ENCODE data around the gene ADM. TPM values are rescaled to one million over a fixed set of nuclear protein-coding genes. Genes with fewer than 3 reads are reported as not detected.

ADM gene
- total RNA-seq, 1 experiment from 2014 or later = 263 TPM

GRCh38 chr11:10331548-10332289 is 26.8 kb downstream of the ADM start:
- BruUV-seq (replicated peaks) = no TSS peak
- CTCF ChIA-PET = no interaction called here
- Histone ChIP-seq H3K4me1 (ENCODE audit: control insufficient read depth, insufficient read depth, low read length) (peaks cover 9% of the 10 kb centered on the region; the same call in 1 of the 2 replicates), H3K36me3 (ENCODE audit: control insufficient read depth, insufficient read depth, low read length) (no peaks in the 10 kb centered on the region), H3K27ac (ENCODE audit: low read length) (no peak overlapping the region), H3K4me3 (ENCODE audit: low read depth in 2 of 2, low read length in 2 of 2) (no peak overlapping the region), H3K27me3 (ENCODE audit: control insufficient read depth, insufficient read depth, low read length) (no peaks in the 10 kb centered on the region), H3K9me3 (ENCODE audit: control insufficient read depth, insufficient read depth, low read depth, low read length) (no peaks in the 10 kb centered on the region)
- in situ Hi-C loops (cut with HindIII; ENCODE audit: low pct_unique_long_range_greater_than_20kb, low sequenced_read_pairs) (no loop called here), intact Hi-C loops (cut with micrococcal nuclease; ENCODE audit: unreplicated experiment) (no loop called here)
- ATAC-seq (no peak), DNase-seq (ENCODE audit: low read depth, low spot score) (no peak)
- POLR2A ChIA-PET = no interaction called here
- TF ChIP-seq REST (IDR thresholded peaks at IDR 0.05; ENCODE audit: insufficient read depth in 1 of 2, low read depth in 2 of 2, low read length in 1 of 2) (no peak), POLR2AphosphoS5 (IDR thresholded peaks at IDR 0.05; ENCODE audit: low read depth, low read length) (no peak), TCF7L2 (IDR thresholded peaks at IDR 0.05; ENCODE audit: low read depth, low read length) (no peak), SIN3A (IDR thresholded peaks at IDR 0.05; ENCODE audit: borderline replicate concordance, insufficient read depth, low read depth, low read length) (no peak)
- TF ChIP-seq, protein P1, sequence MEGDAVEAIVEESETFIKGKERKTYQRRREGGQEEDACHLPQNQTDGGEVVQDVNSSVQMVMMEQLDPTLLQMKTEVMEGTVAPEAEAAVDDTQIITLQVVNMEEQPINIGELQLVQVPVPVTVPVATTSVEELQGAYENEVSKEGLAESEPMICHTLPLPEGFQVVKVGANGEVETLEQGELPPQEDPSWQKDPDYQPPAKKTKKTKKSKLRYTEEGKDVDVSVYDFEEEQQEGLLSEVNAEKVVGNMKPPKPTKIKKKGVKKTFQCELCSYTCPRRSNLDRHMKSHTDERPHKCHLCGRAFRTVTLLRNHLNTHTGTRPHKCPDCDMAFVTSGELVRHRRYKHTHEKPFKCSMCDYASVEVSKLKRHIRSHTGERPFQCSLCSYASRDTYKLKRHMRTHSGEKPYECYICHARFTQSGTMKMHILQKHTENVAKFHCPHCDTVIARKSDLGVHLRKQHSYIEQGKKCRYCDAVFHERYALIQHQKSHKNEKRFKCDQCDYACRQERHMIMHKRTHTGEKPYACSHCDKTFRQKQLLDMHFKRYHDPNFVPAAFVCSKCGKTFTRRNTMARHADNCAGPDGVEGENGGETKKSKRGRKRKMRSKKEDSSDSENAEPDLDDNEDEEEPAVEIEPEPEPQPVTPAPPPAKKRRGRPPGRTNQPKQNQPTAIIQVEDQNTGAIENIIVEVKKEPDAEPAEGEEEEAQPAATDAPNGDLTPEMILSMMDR (IDR thresholded peaks at IDR 0.05) = no peak

DNA sequence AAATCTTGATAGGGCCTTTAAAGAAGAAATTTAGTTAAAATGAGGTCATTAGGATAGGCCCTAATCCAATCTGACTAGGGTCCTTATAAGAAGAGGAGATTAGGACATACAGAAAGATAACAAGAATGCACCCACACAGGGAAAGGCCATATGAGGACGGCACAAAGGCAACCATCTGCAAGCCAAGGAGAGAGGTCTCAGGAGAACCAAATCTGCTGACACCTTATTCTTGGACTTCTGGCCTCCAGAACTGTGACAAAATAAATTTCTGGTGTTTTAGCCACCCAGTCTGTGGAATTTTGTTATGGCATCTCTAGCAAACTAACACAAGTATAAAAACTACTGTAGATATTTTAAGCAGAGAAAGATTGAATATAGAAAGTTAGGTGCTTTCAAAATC is 28.6 kb downstream of the ADM start:
- BruUV-seq (replicated peaks) = no TSS peak
- ATAC-seq (no peak), DNase-seq (ENCODE audit: low read depth, low spot score) (no peak)
- CTCF ChIA-PET = no interaction called here
- Histone ChIP-seq H3K4me3 (ENCODE audit: low read depth in 2 of 2, low read length in 2 of 2) (no peak overlapping the region), H3K27ac (ENCODE audit: low read length) (no peak overlapping the region), H3K9me3 (ENCODE audit: control insufficient read depth, insufficient read depth, low read depth, low read length) (no peaks in the 10 kb centered on the region), H3K36me3 (ENCODE audit: control insufficient read depth, insufficient read depth, low read length) (no peaks in the 10 kb centered on the region), H3K27me3 (ENCODE audit: control insufficient read depth, insufficient read depth, low read length) (no peaks in the 10 kb centered on the region), H3K4me1 (ENCODE audit: control insufficient read depth, insufficient read depth, low read length) (peaks cover 3% of the 10 kb centered on the region; the same call in 1 of the 2 replicates)
- intact Hi-C loops (cut with micrococcal nuclease; ENCODE audit: unreplicated experiment) (no loop called here), in situ Hi-C loops (cut with HindIII; ENCODE audit: low pct_unique_long_range_greater_than_20kb, low sequenced_read_pairs) (no loop called here)
- POLR2A ChIA-PET = no interaction called here
- TF ChIP-seq REST (IDR thresholded peaks at IDR 0.05; ENCODE audit: insufficient read depth in 1 of 2, low read depth in 2 of 2, low read length in 1 of 2) (no peak), SIN3A (IDR thresholded peaks at IDR 0.05; ENCODE audit: borderline replicate concordance, insufficient read depth, low read depth, low read length) (no peak), TCF7L2 (IDR thresholded peaks at IDR 0.05; ENCODE audit: low read depth, low read length) (no peak), POLR2AphosphoS5 (IDR thresholded peaks at IDR 0.05; ENCODE audit: low read depth, low read length) (no peak)
- TF ChIP-seq, protein P1 (IDR thresholded peaks at IDR 0.05) = no peak

Data from Panc1 (cell line).